ENCODE data around the gene SLC22A15.
"Not testable (repeated sequence)": the region's sequence is repeated elsewhere in the genome, so short reads cannot be mapped to it uniquely, and the experiment has no call there.

SLC22A15 gene

DNA sequence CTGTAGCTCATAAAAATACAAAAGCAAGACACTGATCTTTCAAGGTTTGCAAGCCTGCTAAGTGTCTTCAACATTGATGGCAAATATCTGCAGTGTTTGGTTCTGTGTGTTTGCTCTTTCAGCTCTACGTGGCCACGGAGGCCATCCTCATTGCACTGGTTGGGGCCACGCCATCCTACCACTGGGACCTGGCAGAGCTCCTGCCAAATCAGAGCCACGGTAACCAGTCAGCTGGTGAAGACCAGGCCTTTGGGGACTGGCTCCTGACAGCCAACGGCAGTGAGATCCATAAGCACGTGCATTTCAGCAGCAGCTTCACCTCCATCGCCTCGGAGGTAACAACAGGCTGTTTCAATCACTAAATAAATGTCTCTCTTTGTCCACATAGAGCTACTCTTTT is 15.6 kb downstream of the SLC22A15 start:
- DNase-seq (ENCODE audit: low read depth in 1 of 2, low spot score in 1 of 2), result no peak
- no peak for TF ChIP-seq JUND (IDR thresholded peaks at IDR 0.05; ENCODE audit: low read depth)
- in situ Hi-C loops (cut with HindIII; ENCODE audit: low pct_unique_long_range_greater_than_20kb, low sequenced_read_pairs), result no loop called here

- in situ Hi-C loops (cut with HindIII; ENCODE audit: low pct_unique_long_range_greater_than_20kb, low sequenced_read_pairs); DNase-seq (ENCODE audit: low read depth in 1 of 2, low spot score in 1 of 2): not testable (repeated sequence)
Measured at GRCh38 chr1:115997921-115998320, 21.6 kb downstream of the SLC22A15 start.

GRCh38 chr1:116001739-116002487 is 25.6 kb downstream of the SLC22A15 start:
- in situ Hi-C loops (cut with HindIII; ENCODE audit: low pct_unique_long_range_greater_than_20kb, low sequenced_read_pairs), result no loop called here
- TF ChIP-seq JUND (IDR thresholded peaks at IDR 0.05; ENCODE audit: low read depth), result no peak
- peak in 1 of 2 experiments; percentile 65 for DNase-seq (ENCODE audit: low read depth in 1 of 2, low spot score in 1 of 2)

DNA sequence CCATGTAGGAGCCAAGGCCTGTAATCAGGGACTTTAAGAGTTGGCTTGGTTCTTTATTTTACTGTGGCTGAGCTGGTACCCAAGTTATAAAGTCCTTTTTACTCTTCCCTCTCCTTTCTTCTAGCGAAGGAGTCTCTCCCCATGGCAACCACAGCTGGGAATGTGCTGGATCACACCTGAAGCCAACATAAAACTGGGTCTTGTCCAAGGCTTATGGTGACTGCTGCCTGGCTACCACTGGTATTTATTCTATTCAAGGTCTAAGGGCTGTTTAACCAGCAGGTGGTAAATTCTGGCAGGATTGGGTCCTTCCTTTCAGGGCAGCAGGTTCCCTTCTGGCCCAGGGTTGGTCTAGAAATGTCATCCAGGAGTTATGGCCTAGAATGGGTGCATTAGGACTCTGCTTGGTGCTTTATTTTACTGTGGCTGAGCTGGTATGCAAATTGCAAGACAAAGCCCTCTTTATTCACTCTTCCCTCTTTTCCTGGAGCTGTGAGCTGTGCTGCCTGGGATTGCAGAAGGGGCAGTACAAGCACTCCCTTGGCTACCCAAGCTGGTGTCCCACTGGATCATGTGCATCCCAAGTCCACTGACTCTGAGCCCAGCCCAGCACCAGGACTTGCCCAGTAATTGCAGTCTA is 26.6 kb downstream of the SLC22A15 start:
- DNase-seq (ENCODE audit: low read depth in 1 of 2, low spot score in 1 of 2), result peak in 1 of 2 experiments; percentile 47
- TF ChIP-seq JUND (IDR thresholded peaks at IDR 0.05; ENCODE audit: low read depth), result no peak
- in situ Hi-C loops (cut with HindIII; ENCODE audit: low pct_unique_long_range_greater_than_20kb, low sequenced_read_pairs), result no loop called here

GRCh38 chr1:116003823-116004222 is 27.5 kb downstream of the SLC22A15 start:
- in situ Hi-C loops (cut with HindIII; ENCODE audit: low pct_unique_long_range_greater_than_20kb, low sequenced_read_pairs), result no loop called here
- TF ChIP-seq JUND (IDR thresholded peaks at IDR 0.05; ENCODE audit: low read depth), result no peak
- no peak for DNase-seq (ENCODE audit: low read depth in 1 of 2, low spot score in 1 of 2)

DNA sequence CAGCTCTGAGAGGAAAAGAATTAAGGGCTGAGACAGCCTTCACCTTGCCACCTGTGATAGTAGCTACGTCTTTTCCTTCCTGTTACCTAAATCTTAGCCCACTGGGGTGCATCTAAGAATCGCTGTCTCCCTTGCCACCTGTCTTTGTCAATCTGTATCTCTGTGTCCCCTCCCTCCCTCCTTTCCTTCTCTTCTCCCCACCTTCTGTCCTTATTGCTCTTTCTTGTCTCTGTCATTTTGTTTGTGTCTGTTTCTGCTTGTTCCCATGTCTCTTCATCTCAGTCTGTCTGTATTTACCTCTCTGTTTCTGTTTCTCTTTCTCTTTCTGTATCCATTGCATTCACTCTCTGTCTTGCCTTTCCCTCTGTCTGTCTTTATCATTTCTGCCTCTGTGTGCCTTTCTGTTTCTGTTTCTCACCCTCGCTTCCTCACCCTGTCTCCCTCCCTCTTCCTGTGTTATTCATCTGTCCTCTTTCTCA is 30.2 kb downstream of the SLC22A15 start:
- DNase-seq (ENCODE audit: low read depth in 1 of 2, low spot score in 1 of 2), result no peak
- no peak for TF ChIP-seq JUND (IDR thresholded peaks at IDR 0.05; ENCODE audit: low read depth)
- in situ Hi-C loops (cut with HindIII; ENCODE audit: low pct_unique_long_range_greater_than_20kb, low sequenced_read_pairs), result no loop called here

DNA sequence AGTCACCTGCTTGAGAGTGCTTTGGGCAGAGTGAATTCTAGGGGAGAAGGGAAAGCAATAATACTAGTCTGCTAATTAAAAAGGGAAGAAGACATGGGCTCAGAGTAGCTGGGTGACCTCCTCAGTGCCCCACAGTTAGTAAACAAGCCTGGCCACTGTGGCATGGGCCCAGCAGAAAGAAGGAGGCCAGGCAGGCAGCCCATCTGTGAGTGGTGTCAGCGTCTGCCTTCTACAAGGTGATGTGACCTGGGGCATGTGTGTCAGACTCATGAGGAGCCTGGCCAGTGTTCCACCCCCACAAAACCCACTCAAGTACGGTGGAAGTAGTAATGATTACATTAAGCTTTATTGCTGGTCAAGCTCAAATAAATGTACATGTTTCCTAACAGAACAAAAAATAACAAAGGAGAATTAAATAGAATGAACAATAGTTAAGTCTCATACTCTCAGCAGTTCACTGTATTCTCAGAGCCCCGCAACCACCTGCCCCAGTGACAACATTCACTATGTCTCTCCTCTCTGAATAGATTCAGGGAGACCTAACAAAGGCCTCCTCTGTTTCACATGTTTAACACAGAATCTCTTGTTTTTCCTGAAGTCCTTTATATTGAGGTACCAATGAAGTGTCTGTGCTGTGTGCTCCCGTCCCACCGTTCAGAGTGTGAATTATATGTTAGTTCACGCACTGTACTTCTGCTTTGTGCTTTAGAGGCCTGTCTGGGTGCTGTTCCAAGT is 32.5 kb downstream of the SLC22A15 start:
- TF ChIP-seq JUND (IDR thresholded peaks at IDR 0.05; ENCODE audit: low read depth), result no peak
- in situ Hi-C loops (cut with HindIII; ENCODE audit: low pct_unique_long_range_greater_than_20kb, low sequenced_read_pairs), result no loop called here
- DNase-seq (ENCODE audit: low read depth in 1 of 2, low spot score in 1 of 2), result peak in 1 of 2 experiments; percentile 2

DNA sequence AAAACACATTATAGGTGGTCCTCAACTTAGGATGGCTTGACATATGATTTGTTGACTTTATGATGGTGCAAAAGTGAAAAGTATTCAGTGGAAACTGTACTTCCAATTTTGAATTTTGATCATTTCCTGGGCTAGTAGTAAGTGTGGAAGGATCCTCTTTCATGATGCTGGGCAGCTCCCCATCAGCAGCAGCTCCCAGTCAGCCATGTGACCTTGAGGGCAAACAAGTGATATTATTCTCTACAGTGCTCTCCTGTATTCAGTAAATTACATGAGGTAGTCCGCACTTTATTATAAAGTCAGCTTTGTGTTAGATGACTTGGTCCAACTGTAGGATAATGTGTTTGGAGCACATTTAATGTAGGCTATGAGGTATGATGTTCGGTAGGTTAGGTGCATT is 36.4 kb downstream of the SLC22A15 start:
- no peak for TF ChIP-seq JUND (IDR thresholded peaks at IDR 0.05; ENCODE audit: low read depth)
- in situ Hi-C loops (cut with HindIII; ENCODE audit: low pct_unique_long_range_greater_than_20kb, low sequenced_read_pairs), result no loop called here

GRCh38 chr1:116015679-116016078 is 39.4 kb downstream of the SLC22A15 start:
- 0 out of 2 replicates have a peak, but pooled peaks have one; percentile 34 for TF ChIP-seq JUND (IDR thresholded peaks at IDR 0.05; ENCODE audit: low read depth)
- in situ Hi-C loops (cut with HindIII; ENCODE audit: low pct_unique_long_range_greater_than_20kb, low sequenced_read_pairs), result no loop called here
- DNase-seq (ENCODE audit: low read depth in 1 of 2, low spot score in 1 of 2), result no peak

More for the DNA sequence above, 36.4 kb downstream of the SLC22A15 start:
- no peak for DNase-seq (ENCODE audit: low read depth in 1 of 2, low spot score in 1 of 2)

- TF ChIP-seq JUND (IDR thresholded peaks at IDR 0.05; ENCODE audit: low read depth), result no peak
- no peak for DNase-seq (ENCODE audit: low read depth in 1 of 2, low spot score in 1 of 2)
- in situ Hi-C loops (cut with HindIII; ENCODE audit: low pct_unique_long_range_greater_than_20kb, low sequenced_read_pairs), result no loop called here
Measured at GRCh38 chr1:116018007-116018406, 41.7 kb downstream of the SLC22A15 start.

DNA sequence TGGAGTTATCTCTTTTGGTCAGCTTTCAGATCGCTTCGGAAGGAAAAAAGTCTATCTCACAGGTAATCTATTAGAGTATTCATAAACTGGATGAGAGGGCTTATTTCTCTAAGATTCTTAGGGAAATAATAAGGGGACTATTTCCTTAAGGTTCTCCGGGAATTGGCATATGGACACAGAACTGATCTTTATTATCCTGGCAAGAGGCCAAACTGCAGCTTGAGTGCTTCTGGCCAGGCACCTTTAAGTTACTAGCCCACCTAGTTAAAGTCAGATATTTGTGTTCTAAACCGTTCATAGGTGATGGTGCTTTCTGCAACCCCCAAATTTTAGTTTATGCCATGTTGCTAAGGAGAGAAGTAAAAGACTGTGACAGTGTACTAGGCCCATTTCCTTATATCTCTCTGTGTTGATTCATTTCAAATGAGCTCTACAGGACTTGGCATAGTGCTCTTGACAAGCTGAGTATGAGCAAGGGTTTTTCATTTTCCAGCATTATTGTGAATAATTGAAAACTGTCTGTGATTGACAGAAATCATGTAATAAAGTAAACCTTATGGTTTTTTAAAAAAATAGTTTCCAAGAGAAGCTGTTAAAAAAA is 43.4 kb downstream of the SLC22A15 start:
- DNase-seq (ENCODE audit: low read depth in 1 of 2, low spot score in 1 of 2), result no peak
- no peak for TF ChIP-seq JUND (IDR thresholded peaks at IDR 0.05; ENCODE audit: low read depth)
- in situ Hi-C loops (cut with HindIII; ENCODE audit: low pct_unique_long_range_greater_than_20kb, low sequenced_read_pairs), result no loop called here

- in situ Hi-C loops (cut with HindIII; ENCODE audit: low pct_unique_long_range_greater_than_20kb, low sequenced_read_pairs), result no loop called here
- peak; percentile 13 to 71 for DNase-seq (ENCODE audit: low read depth in 1 of 2, low spot score in 1 of 2)
- no peak for TF ChIP-seq JUND (IDR thresholded peaks at IDR 0.05; ENCODE audit: low read depth)
Measured at GRCh38 chr1:116020668-116021272, 44.5 kb downstream of the SLC22A15 start.

All from T47D (cell line).